Raji (cell line): ENCODE results near the gene YAF2.

ENCODE experiments used
- POLR2A ChIP-seq: IDR thresholded peaks from 2 replicates; pipeline ENCODE4 v1.6.1; 2011; ENCODE audit warnings: low read depth, low read length, control low read depth; ENCODE audit not compliant: insufficient read depth

YAF2 gene

GRCh38 chr12:42213023-42213422 lies 25.0 kb downstream of the YAF2 start:
- TF ChIP-seq POLR2A: no peak

GRCh38 chr12:42208574-42208973 lies 29.5 kb downstream of the YAF2 start:
- TF ChIP-seq POLR2A: no peak

- no peak for TF ChIP-seq POLR2A
Measured at GRCh38 chr12:42204819-42205218, 33.2 kb downstream of the YAF2 start.

- TF ChIP-seq POLR2A: no peak
Measured at GRCh38 chr12:42204362-42204761, 33.7 kb downstream of the YAF2 start.

- no peak for TF ChIP-seq POLR2A
Measured at GRCh38 chr12:42201063-42201462, 37.0 kb downstream of the YAF2 start.

GRCh38 chr12:42199007-42199406 lies 39.0 kb downstream of the YAF2 start:
- no peak for TF ChIP-seq POLR2A

GRCh38 chr12:42196723-42197603 lies 41.1 kb downstream of the YAF2 start:
- no peak for TF ChIP-seq POLR2A

- no peak for TF ChIP-seq POLR2A
Measured at GRCh38 chr12:42192686-42193085, 45.4 kb downstream of the YAF2 start.

GRCh38 chr12:42192258-42192657 lies 45.8 kb downstream of the YAF2 start:
- no peak for TF ChIP-seq POLR2A

GRCh38 chr12:42190376-42190775 lies 47.7 kb downstream of the YAF2 start:
- no peak for TF ChIP-seq POLR2A

GRCh38 chr12:42187799-42188198 lies 50.2 kb downstream of the YAF2 start:
- TF ChIP-seq POLR2A: no peak

GRCh38 chr12:42186793-42187192 lies 51.3 kb downstream of the YAF2 start:
- no peak for TF ChIP-seq POLR2A

- TF ChIP-seq POLR2A: no peak
Measured at GRCh38 chr12:42182394-42182793, 55.7 kb downstream of the YAF2 start.

GRCh38 chr12:42180990-42181596 lies 57.0 kb downstream of the YAF2 start:
- TF ChIP-seq POLR2A: no peak

- TF ChIP-seq POLR2A: no peak
Measured at GRCh38 chr12:42178101-42178500, 59.9 kb downstream of the YAF2 start.

- no peak for TF ChIP-seq POLR2A
Measured at GRCh38 chr12:42174978-42175377, 63.1 kb downstream of the YAF2 start.
